Left renal pelvis (tissue), 4 donors: ENCODE results near the gene FOSL1. TPM values are rescaled to one million over a fixed set of nuclear protein-coding genes. Genes with fewer than 3 reads are reported as not detected.

Experiments used
- polyA plus RNA-seq, 4 donors: library from polyadenylated mRNA; unstranded; fragments of 120-200 nt; gene quantifications; one replicate each; pipeline ENCODE4 v1.2.1, GENCODE V29; 2013; ENCODE audit not compliant: insufficient read length in 4 of 4

Gene FOSL1
- polyA plus RNA-seq, 4 donors, result 0.23 to 0.30 TPM; not detected in 2

Other genes with a start within 250 kb of the FOSL1 start
- 10 to 100 TPM; 50.0 to 62.9 (median 58.8) TPM for gene RELA, start 237.5 kb downstream of the FOSL1 start, polyA plus RNA-seq
- 10 to 100 TPM; 47.9 to 80.4 (median 65.7) TPM for gene KAT5, start 188.1 kb downstream of the FOSL1 start, polyA plus RNA-seq
- 10 to 100 TPM; 32.0 to 59.4 (median 36.5) TPM for gene RNASEH2C, start 179.6 kb downstream of the FOSL1 start, polyA plus RNA-seq
- 1 to 10 TPM; 2.7 to 9.7 (median 6.0) TPM for gene AP5B1, start 119.4 kb downstream of the FOSL1 start, polyA plus RNA-seq
- 10 to 100 TPM in 2 of 4 donors, 1 to 10 TPM in 1, under 1 TPM in 1; 0.23 to 15.9 (median 9.9) TPM for gene OVOL1, start 113.3 kb downstream of the FOSL1 start, polyA plus RNA-seq
- gene SNX32, start 66.4 kb downstream of the FOSL1 start, polyA plus RNA-seq, result 1 to 10 TPM; 2.0 to 4.1 (median 2.9) TPM
- 100 to 1,000 TPM; 672 to 810 (median 730) TPM for gene CFL1, start 42.2 kb downstream of the FOSL1 start, polyA plus RNA-seq
- 10 to 100 TPM; 40.5 to 64.2 (median 48.2) TPM for gene MUS81, start 40.0 kb downstream of the FOSL1 start, polyA plus RNA-seq
- gene EFEMP2, start 27.6 kb downstream of the FOSL1 start, polyA plus RNA-seq, result 100 to 1,000 TPM; 102 to 212 (median 121) TPM
- gene CTSW, start 20.6 kb downstream of the FOSL1 start, polyA plus RNA-seq, result 1 to 10 TPM in 2 of 4 donors, under 1 TPM in 2; 0.92 to 1.4 (median 1.1) TPM
- 10 to 100 TPM; 65.4 to 95.5 (median 90.1) TPM for gene FIBP, start 11.9 kb downstream of the FOSL1 start, polyA plus RNA-seq
- gene CCDC85B, start 9.7 kb downstream of the FOSL1 start, polyA plus RNA-seq, result 10 to 100 TPM in 2 of 4 donors, 1 to 10 TPM in 2; 4.8 to 15.0 (median 9.7) TPM
- gene C11orf68, start 18.7 kb upstream of the FOSL1 start, polyA plus RNA-seq, result 10 to 100 TPM; 36.8 to 50.2 (median 38.8) TPM
- 100 to 1,000 TPM in 1 of 4 donors, 10 to 100 TPM in 3; 73.8 to 106 (median 81.9) TPM for gene DRAP1, start 19.0 kb upstream of the FOSL1 start, polyA plus RNA-seq
- gene TSGA10IP, start 45.1 kb upstream of the FOSL1 start, polyA plus RNA-seq, result not detected
- 10 to 100 TPM; 41.9 to 57.8 (median 47.7) TPM for gene SART1, start 61.3 kb upstream of the FOSL1 start, polyA plus RNA-seq
- 10 to 100 TPM; 18.6 to 31.6 (median 27.8) TPM for gene EIF1AD, start 101.8 kb upstream of the FOSL1 start, polyA plus RNA-seq
- gene BANF1, start 102.1 kb upstream of the FOSL1 start, polyA plus RNA-seq, result 100 to 1,000 TPM; 256 to 283 (median 266) TPM
- gene CST6, start 111.6 kb upstream of the FOSL1 start, polyA plus RNA-seq, result not detected
- gene CATSPER1, start 126.1 kb upstream of the FOSL1 start, polyA plus RNA-seq, result not detected
- gene GAL3ST3, start 148.8 kb upstream of the FOSL1 start, polyA plus RNA-seq, result 1 to 10 TPM; 3.5 to 7.1 (median 4.3) TPM
- gene SF3B2, start 152.0 kb upstream of the FOSL1 start, polyA plus RNA-seq, result 100 to 1,000 TPM; 185 to 261 (median 236) TPM
- 10 to 100 TPM; 43.6 to 60.4 (median 49.3) TPM for gene PACS1, start 169.9 kb upstream of the FOSL1 start, polyA plus RNA-seq